Suprapubic skin (tissue), 4 donors: ENCODE data around the gene POU5F1.

Experiments
- CTCF ChIP-seq, 2 donors: fragments of 200-600 bp in 1 of 2; fragments of 450-650 bp in 1 of 2; sonication (generic) in 1 of 2; IDR thresholded peaks; one replicate each; pipeline ENCODE4 v1.5.1; 2016 to 2019; ENCODE audit warnings: antibody characterized with exemption in 2 of 2, mild to moderate bottlenecking in 1 of 2, moderate library complexity in 1 of 2
- EP300 ChIP-seq: sonication (generic); formaldehyde crosslinking; IDR thresholded peaks from one replicate; pipeline ENCODE4 v1.6.1; 2017; ENCODE audit warnings: antibody characterized with exemption
- POLR2A ChIP-seq, 2 donors: fragments of 450-650 bp; IDR thresholded peaks; one replicate each; pipeline ENCODE4 v1.6.1; 2017; ENCODE audit warnings: antibody characterized with exemption in 2 of 2, mild to moderate bottlenecking in 2 of 2, moderate library complexity in 2 of 2
- POLR2AphosphoS5 ChIP-seq, 3 donors: sonication (generic); formaldehyde crosslinking; IDR thresholded peaks; one replicate each; pipeline ENCODE4 v1.6.1; 2017; ENCODE audit warnings: antibody characterized with exemption in 3 of 3

- TF ChIP-seq CTCF (IDR thresholded peaks at IDR 0.05) = no peak
- TF ChIP-seq POLR2A (IDR thresholded peaks at IDR 0.05) = no peak
- no peak for TF ChIP-seq EP300
- no peak for TF ChIP-seq POLR2AphosphoS5 (IDR thresholded peaks at IDR 0.05)
These were observed 50.1 kb downstream of the POU5F1 start, which contains the start of gene CDSN for GRCh38 chr6:31120151-31120915.
